ENCODE data around the gene RFX1.

- TF ChIP-seq REST (IDR thresholded peaks at IDR 0.05; ENCODE audit: insufficient read depth in 1 of 2, low read depth in 2 of 2, low read length in 2 of 2): no peak
- no peak for TF ChIP-seq SIN3A (IDR thresholded peaks at IDR 0.05; ENCODE audit: borderline replicate concordance, insufficient read depth, low read length)
- no peak for TF ChIP-seq POLR2AphosphoS5 (IDR thresholded peaks at IDR 0.05; ENCODE audit: low read depth, low read length)
- no peak for TF ChIP-seq TAF1 (IDR thresholded peaks at IDR 0.05; ENCODE audit: borderline replicate concordance, insufficient read depth, low read length)
Observed at GRCh38 chr19:13926715-13927114, 79.4 kb downstream of the RFX1 start.

All from PFSK-1 (cell line).